OCI-LY1 (cell line): Measurements from ENCODE around the gene NODAL.

ENCODE experiments used
- CTCF ChIP-seq: fragments of 200-600 bp; sonication (generic), shearing (Covaris generic); IDR thresholded peaks from 2 replicates; pipeline ENCODE4 v1.5.1; 2017; ENCODE audit warnings: mild to moderate bottlenecking, antibody characterized with exemption, low read length, moderate library complexity, mixed read lengths
- EZH2 ChIP-seq: fragments of 200-600 bp; sonication (generic), shearing (Covaris generic); IDR thresholded peaks from 2 replicates; pipeline ENCODE4 v1.8.0; 2017; ENCODE audit warnings: borderline replicate concordance, mixed run types, mild to moderate bottlenecking, antibody characterized with exemption, low read length, moderate library complexity, mixed read lengths

GRCh38 chr10:70412356-70412755 is 29.1 kb downstream of the NODAL start:
- TF ChIP-seq CTCF (no peak), EZH2 (no peak)
